HEK293T (cell line): ENCODE data around the gene CAMSAP1.

Source experiments
- ARNT ChIP-seq: fragments of 450-650 bp; IDR thresholded peaks from 2 replicates; pipeline ENCODE4 v1.6.1; 2017; ENCODE audit warnings: mild to moderate bottlenecking
- BHLHE40 ChIP-seq: fragments of 450-650 bp; IDR thresholded peaks from 2 replicates; pipeline ENCODE4 v1.6.1; 2016; ENCODE audit warnings: mild to moderate bottlenecking, moderate library complexity, borderline replicate concordance
- FOXA1 ChIP-seq: fragments of 450-650 bp; IDR thresholded peaks from 2 replicates; pipeline ENCODE4 v1.6.1; 2016; ENCODE audit warnings: mild to moderate bottlenecking
- FOXM1 ChIP-seq: fragments of 450-650 bp; IDR thresholded peaks from 2 replicates; pipeline ENCODE4 v1.6.1; 2017; ENCODE audit warnings: mild to moderate bottlenecking, borderline replicate concordance
- HDGF ChIP-seq: fragments of 450-650 bp; IDR thresholded peaks from 2 replicates; pipeline ENCODE4 v1.6.1; 2017; ENCODE audit warnings: antibody characterized with exemption, borderline replicate concordance
- L3MBTL2 ChIP-seq: fragments of 450-650 bp; conservative IDR thresholded peaks from 2 replicates; pipeline ENCODE4 v1.6.1; 2016; ENCODE audit warnings: mild to moderate bottlenecking
- NFRKB ChIP-seq: fragments of 450-650 bp; IDR thresholded peaks from 2 replicates; pipeline ENCODE4 v1.6.1; 2016; ENCODE audit warnings: mild to moderate bottlenecking, moderate library complexity
- SP1 ChIP-seq: fragments of 450-650 bp; IDR thresholded peaks from 2 replicates; pipeline ENCODE4 v1.6.1; 2017
- SUZ12 ChIP-seq: fragments of 450-650 bp; IDR thresholded peaks from 2 replicates; pipeline ENCODE4 v1.6.1; 2016; ENCODE audit warnings: mild to moderate bottlenecking
- TARDBP ChIP-seq: fragments of 450-650 bp; IDR thresholded peaks from 2 replicates; pipeline ENCODE4 v1.6.1; 2016

GRCh38 chr9:135802876-135803419 lies 104.4 kb downstream of the CAMSAP1 start:
- TF ChIP-seq FOXA1 (no peak), SP1 (no peak), BHLHE40 (no peak), L3MBTL2 (no peak), TARDBP (no peak), FOXM1 (no peak), NFRKB (no peak), HDGF (no peak), ARNT (no peak), SUZ12 (no peak)
